Vagina (tissue), 2 donors: ENCODE results near the gene SFI1.

Source experiments
- POLR2A ChIP-seq, 2 donors: fragments of 450-650 bp; IDR thresholded peaks; one replicate each; pipeline ENCODE4 v1.6.1; 2017; ENCODE audit warnings: antibody characterized with exemption in 2 of 2, mild to moderate bottlenecking in 2 of 2, moderate library complexity in 2 of 2
- POLR2AphosphoS5 ChIP-seq, 2 donors: sonication (generic); formaldehyde crosslinking; IDR thresholded peaks; one replicate each; pipeline ENCODE4 v1.9.0; 2017; ENCODE audit warnings: antibody characterized with exemption in 2 of 2, mild to moderate bottlenecking in 2 of 2, low read depth in 1 of 2; ENCODE audit not compliant: insufficient read depth in 1 of 2
- TF ChIP-seq, protein P1 (sequence below), 3 experiments: fragments of 450-650 bp in 2 of 3; fragments of 200-600 bp in 1 of 3; sonication (generic) in 1 of 3; IDR thresholded peaks; one replicate each; pipeline ENCODE4 v1.5.1; 2017 to 2019; ENCODE audit warnings: antibody characterized with exemption in 3 of 3, mild to moderate bottlenecking in 2 of 3, moderate library complexity in 2 of 3

GRCh38 chr22:31622980-31623379 lies 126.6 kb downstream of the SFI1 start:
- TF ChIP-seq, protein P1, sequence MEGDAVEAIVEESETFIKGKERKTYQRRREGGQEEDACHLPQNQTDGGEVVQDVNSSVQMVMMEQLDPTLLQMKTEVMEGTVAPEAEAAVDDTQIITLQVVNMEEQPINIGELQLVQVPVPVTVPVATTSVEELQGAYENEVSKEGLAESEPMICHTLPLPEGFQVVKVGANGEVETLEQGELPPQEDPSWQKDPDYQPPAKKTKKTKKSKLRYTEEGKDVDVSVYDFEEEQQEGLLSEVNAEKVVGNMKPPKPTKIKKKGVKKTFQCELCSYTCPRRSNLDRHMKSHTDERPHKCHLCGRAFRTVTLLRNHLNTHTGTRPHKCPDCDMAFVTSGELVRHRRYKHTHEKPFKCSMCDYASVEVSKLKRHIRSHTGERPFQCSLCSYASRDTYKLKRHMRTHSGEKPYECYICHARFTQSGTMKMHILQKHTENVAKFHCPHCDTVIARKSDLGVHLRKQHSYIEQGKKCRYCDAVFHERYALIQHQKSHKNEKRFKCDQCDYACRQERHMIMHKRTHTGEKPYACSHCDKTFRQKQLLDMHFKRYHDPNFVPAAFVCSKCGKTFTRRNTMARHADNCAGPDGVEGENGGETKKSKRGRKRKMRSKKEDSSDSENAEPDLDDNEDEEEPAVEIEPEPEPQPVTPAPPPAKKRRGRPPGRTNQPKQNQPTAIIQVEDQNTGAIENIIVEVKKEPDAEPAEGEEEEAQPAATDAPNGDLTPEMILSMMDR (IDR thresholded peaks at IDR 0.05) = no peak
- TF ChIP-seq POLR2AphosphoS5 (IDR thresholded peaks at IDR 0.05; ENCODE audit: insufficient read depth in 1 of 2, low read depth in 1 of 2) = no peak
- no peak for TF ChIP-seq POLR2A (IDR thresholded peaks at IDR 0.05)
